ENCODE results near the gene TULP1.
"Not testable (repeated sequence)": the region's sequence is repeated elsewhere in the genome, so short reads cannot be mapped to it uniquely, and the experiment has no call there.

TULP1 gene

GRCh38 chr6:35522660-35523658 lies 10.3 kb upstream of the TULP1 start:
- DNase-seq (ENCODE audit: insufficient read length, low spot score) (peak; percentile 93), FAIRE-seq (peak; percentile 83)

- DNase-seq (ENCODE audit: insufficient read length, low spot score) (no peak), FAIRE-seq (no peak)
Measured at GRCh38 chr6:35522151-35522550, 9.5 kb upstream of the TULP1 start.

GRCh38 chr6:35521235-35521634 lies 8.5 kb upstream of the TULP1 start:
- DNase-seq (ENCODE audit: insufficient read length, low spot score), result no peak
- FAIRE-seq, result no peak

GRCh38 chr6:35519313-35520015 lies 6.8 kb upstream of the TULP1 start:
- no peak for FAIRE-seq
- no peak for DNase-seq (ENCODE audit: insufficient read length, low spot score)

GRCh38 chr6:35518566-35519312 lies 6.0 kb upstream of the TULP1 start:
- DNase-seq (ENCODE audit: insufficient read length, low spot score) (no peak), FAIRE-seq (no peak)

GRCh38 chr6:35517978-35518377 lies 5.3 kb upstream of the TULP1 start:
- not testable (repeated sequence) for FAIRE-seq

GRCh38 chr6:35516712-35517111 lies 4.0 kb upstream of the TULP1 start:
- DNase-seq (ENCODE audit: insufficient read length, low spot score), result no peak
- no peak for FAIRE-seq

More at GRCh38 chr6:35517978-35518377, 5.3 kb upstream of the TULP1 start:
- DNase-seq (ENCODE audit: insufficient read length, low spot score), result not testable (repeated sequence)

GRCh38 chr6:35515939-35516338 lies 3.2 kb upstream of the TULP1 start:
- not testable (repeated sequence) for DNase-seq (ENCODE audit: insufficient read length, low spot score); FAIRE-seq

- DNase-seq (ENCODE audit: insufficient read length, low spot score) (no peak), FAIRE-seq (no peak)
Measured at GRCh38 chr6:35514587-35514986, 1.9 kb upstream of the TULP1 start.

GRCh38 chr6:35512006-35512405 lies 690 bp downstream of the TULP1 start:
- no peak for FAIRE-seq
- no peak for DNase-seq (ENCODE audit: insufficient read length, low spot score)

- no peak for FAIRE-seq
- no peak for DNase-seq (ENCODE audit: insufficient read length, low spot score)
Measured at GRCh38 chr6:35511562-35511941, 1.1 kb downstream of the TULP1 start.

GRCh38 chr6:35510916-35511561 lies 1.7 kb downstream of the TULP1 start:
- FAIRE-seq (no peak), DNase-seq (ENCODE audit: insufficient read length, low spot score) (no peak)

- FAIRE-seq (no peak), DNase-seq (ENCODE audit: insufficient read length, low spot score) (no peak)
Measured at GRCh38 chr6:35508542-35508941, 4.2 kb downstream of the TULP1 start.

GRCh38 chr6:35508027-35508426 lies 4.7 kb downstream of the TULP1 start:
- FAIRE-seq, result no peak

GRCh38 chr6:35507221-35507620 lies 5.5 kb downstream of the TULP1 start:
- no peak for DNase-seq (ENCODE audit: insufficient read length, low spot score)
- no peak for FAIRE-seq

More at GRCh38 chr6:35508027-35508426, 4.7 kb downstream of the TULP1 start:
- no peak for DNase-seq (ENCODE audit: insufficient read length, low spot score)

- FAIRE-seq (no peak), DNase-seq (ENCODE audit: insufficient read length, low spot score) (no peak)
Measured at GRCh38 chr6:35506536-35506935, 6.2 kb downstream of the TULP1 start.

- DNase-seq (ENCODE audit: insufficient read length, low spot score), result no peak
- FAIRE-seq, result no peak
Measured at GRCh38 chr6:35505999-35506412, 6.7 kb downstream of the TULP1 start.

- DNase-seq (ENCODE audit: insufficient read length, low spot score) (no peak), FAIRE-seq (no peak)
Measured at GRCh38 chr6:35503534-35503933, 9.2 kb downstream of the TULP1 start.

- FAIRE-seq (no peak), DNase-seq (ENCODE audit: insufficient read length, low spot score) (no peak)
Measured at GRCh38 chr6:35501784-35502183, 10.9 kb downstream of the TULP1 start.

- DNase-seq (ENCODE audit: insufficient read length, low spot score) (peak; percentile 61), FAIRE-seq (no peak)
Measured at GRCh38 chr6:35500782-35501181, 11.9 kb downstream of the TULP1 start.

Data from HTR-8/SVneo (cell line).